Measurements from ENCODE around the gene DZANK1.

DNA sequence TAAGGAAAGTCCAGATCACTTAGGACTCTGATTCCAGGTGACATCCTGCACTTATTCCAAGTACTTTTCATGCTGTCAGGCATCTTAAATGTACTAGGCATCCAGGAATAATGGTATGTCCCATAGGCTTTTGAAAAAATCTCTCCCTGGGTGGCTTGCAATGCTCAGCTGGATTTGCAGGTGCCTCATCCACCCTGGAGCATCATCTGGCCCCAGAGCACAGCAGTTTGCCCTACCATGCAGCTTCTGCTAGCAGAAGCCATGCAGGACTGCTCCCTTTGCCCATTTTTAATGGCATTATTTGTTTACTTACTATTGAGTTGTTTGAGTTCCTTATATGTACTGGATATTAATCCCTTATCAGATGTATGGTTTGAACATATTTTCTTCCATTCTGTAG, 45.2 kb downstream of the DZANK1 start:
- TF ChIP-seq ZC3H4 (CRISPR knock-in tag; IDR thresholded peaks at IDR 0.05; ENCODE audit: borderline replicate concordance): no peak
- TF ChIP-seq CHD1 (IDR thresholded peaks at IDR 0.05; ENCODE audit: low read length): no peak
- TF ChIP-seq, protein P1, sequence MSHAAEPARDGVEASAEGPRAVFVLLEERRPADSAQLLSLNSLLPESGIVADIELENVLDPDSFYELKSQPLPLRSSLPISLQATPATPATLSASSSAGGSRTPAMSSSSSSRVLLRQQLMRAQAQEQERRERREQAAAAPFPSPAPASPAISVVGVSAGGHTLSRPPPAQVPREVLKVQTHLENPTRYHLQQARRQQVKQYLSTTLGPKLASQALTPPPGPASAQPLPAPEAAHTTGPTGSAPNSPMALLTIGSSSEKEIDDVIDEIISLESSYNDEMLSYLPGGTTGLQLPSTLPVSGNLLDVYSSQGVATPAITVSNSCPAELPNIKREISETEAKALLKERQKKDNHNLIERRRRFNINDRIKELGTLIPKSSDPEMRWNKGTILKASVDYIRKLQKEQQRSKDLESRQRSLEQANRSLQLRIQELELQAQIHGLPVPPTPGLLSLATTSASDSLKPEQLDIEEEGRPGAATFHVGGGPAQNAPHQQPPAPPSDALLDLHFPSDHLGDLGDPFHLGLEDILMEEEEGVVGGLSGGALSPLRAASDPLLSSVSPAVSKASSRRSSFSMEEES (CRISPR knock-in tag; IDR thresholded peaks at IDR 0.05): no peak
- no peak for TF ChIP-seq CCAR2 (IDR thresholded peaks at IDR 0.05; ENCODE audit: low read depth, low read length)
- TF ChIP-seq, protein P2, sequence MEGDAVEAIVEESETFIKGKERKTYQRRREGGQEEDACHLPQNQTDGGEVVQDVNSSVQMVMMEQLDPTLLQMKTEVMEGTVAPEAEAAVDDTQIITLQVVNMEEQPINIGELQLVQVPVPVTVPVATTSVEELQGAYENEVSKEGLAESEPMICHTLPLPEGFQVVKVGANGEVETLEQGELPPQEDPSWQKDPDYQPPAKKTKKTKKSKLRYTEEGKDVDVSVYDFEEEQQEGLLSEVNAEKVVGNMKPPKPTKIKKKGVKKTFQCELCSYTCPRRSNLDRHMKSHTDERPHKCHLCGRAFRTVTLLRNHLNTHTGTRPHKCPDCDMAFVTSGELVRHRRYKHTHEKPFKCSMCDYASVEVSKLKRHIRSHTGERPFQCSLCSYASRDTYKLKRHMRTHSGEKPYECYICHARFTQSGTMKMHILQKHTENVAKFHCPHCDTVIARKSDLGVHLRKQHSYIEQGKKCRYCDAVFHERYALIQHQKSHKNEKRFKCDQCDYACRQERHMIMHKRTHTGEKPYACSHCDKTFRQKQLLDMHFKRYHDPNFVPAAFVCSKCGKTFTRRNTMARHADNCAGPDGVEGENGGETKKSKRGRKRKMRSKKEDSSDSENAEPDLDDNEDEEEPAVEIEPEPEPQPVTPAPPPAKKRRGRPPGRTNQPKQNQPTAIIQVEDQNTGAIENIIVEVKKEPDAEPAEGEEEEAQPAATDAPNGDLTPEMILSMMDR (IDR thresholded peaks at IDR 0.05 in 2 of 3, conservative IDR thresholded peaks at IDR 0.05 in 1 of 3; ENCODE audit: insufficient read depth in 2 of 3, low read depth in 1 of 3, low read length in 3 of 3): no peak
- TF ChIP-seq ZEB2 (IDR thresholded peaks at IDR 0.05): no peak
- TF ChIP-seq ZNF324 (CRISPR knock-in tag; IDR thresholded peaks at IDR 0.05): no peak
- TF ChIP-seq JUND (IDR thresholded peaks at IDR 0.05; ENCODE audit: borderline replicate concordance, low read depth, low read length): no peak
- TF ChIP-seq JUND (tag; IDR thresholded peaks at IDR 0.05; ENCODE audit: borderline replicate concordance, low read depth, low read length): no peak
- TF ChIP-seq EP400 (IDR thresholded peaks at IDR 0.05): no peak
- no peak for TF ChIP-seq DPF2 (IDR thresholded peaks at IDR 0.05)
